Naive thymus-derived CD4-positive, alpha-beta T cell (primary cell): ENCODE measurements around the gene THRA. TPM values are rescaled to one million over a fixed set of nuclear protein-coding genes. Genes with fewer than 3 reads are reported as not detected.

Source experiments
- ATAC-seq: fragments of 150-1000 bp; cut with Tn5 transposase; 2 replicates; pipeline ENCODE4 v1.10.0; 2021; ENCODE audit warnings: mild to moderate bottlenecking, moderate library complexity
- CTCF ChIA-PET: fragments of 350-600 bp; sonication (Branson Sonifier 250); formaldehyde crosslinking; loops from one replicate; lab custom pipeline; 2021; ENCODE audit warnings: antibody characterized with exemption; lab: Charles Lee
- POLR2A ChIA-PET: fragments of 350-600 bp; sonication (Branson Sonifier 250); formaldehyde crosslinking; loops from one replicate; lab custom pipeline; 2021; ENCODE audit warnings: antibody characterized with exemption, inconsistent platforms; lab: Charles Lee
- DNase-seq, 9 donors: peaks; one replicate each; pipeline versions ENCODE4 v3.0.0 to v3.0.0-alpha.2; 2020 to 2022; ENCODE audit warnings: mixed read lengths in 1 of 9
- H3K27ac ChIP-seq: one replicate; pipeline ENCODE4 v1.7.0; 2013; ENCODE audit warnings: mild to moderate bottlenecking, low read depth, low read length, moderate library complexity
- H3K27me3 ChIP-seq, 2 donors: one replicate each; pipeline ENCODE4 v1.7.0; 2013; ENCODE audit warnings: low read length in 2 of 2, mild to moderate bottlenecking in 2 of 2, moderate library complexity in 2 of 2; ENCODE audit not compliant: control insufficient read depth in 2 of 2, insufficient read depth in 2 of 2
- H3K36me3 ChIP-seq, 3 experiments: 1 replicate in 2 of 3; 2 replicates in 1 of 3; pipeline ENCODE4 v1.7.0; 2013; ENCODE audit warnings: low read length in 3 of 3, mild to moderate bottlenecking in 3 of 3, moderate library complexity in 1 of 3; ENCODE audit not compliant: insufficient read depth in 3 of 3, control insufficient read depth in 2 of 3
- H3K4me1 ChIP-seq, 2 donors: one replicate each; pipeline ENCODE4 v1.7.0; 2013; ENCODE audit warnings: low read length in 2 of 2, mild to moderate bottlenecking in 2 of 2, moderate library complexity in 1 of 2; ENCODE audit not compliant: control insufficient read depth in 2 of 2, insufficient read depth in 2 of 2
- H3K4me3 ChIP-seq: 2 replicates; pipeline ENCODE4 v1.7.0; 2013; ENCODE audit warnings: mild to moderate bottlenecking, low read length
- H3K9me3 ChIP-seq, 3 experiments: 1 replicate in 2 of 3; 2 replicates in 1 of 3; pipeline ENCODE4 v1.7.0; 2013; ENCODE audit warnings: low read length in 3 of 3; ENCODE audit not compliant: control insufficient read depth in 2 of 3
- H3K27ac Mint-ChIP-seq, 9 donors: one replicate each; pipeline ENCODE4 v1.8.0; 2020 to 2022; ENCODE audit warnings: mixed read lengths in 9 of 9, mild to moderate bottlenecking in 8 of 9, moderate library complexity in 5 of 9, inconsistent platforms in 2 of 9
- H3K27me3 Mint-ChIP-seq, 5 donors: one replicate each; pipeline ENCODE4 v1.8.0; 2021 to 2022; ENCODE audit warnings: mixed read lengths in 5 of 5, mild to moderate bottlenecking in 1 of 5
- H3K36me3 Mint-ChIP-seq, 5 donors: one replicate each; pipeline ENCODE4 v1.8.0; 2020 to 2022; ENCODE audit warnings: mixed read lengths in 5 of 5, mild to moderate bottlenecking in 3 of 5, inconsistent platforms in 1 of 5
- H3K4me1 Mint-ChIP-seq, 7 donors: one replicate each; pipeline ENCODE4 v1.8.0; 2020 to 2022; ENCODE audit warnings: mixed read lengths in 7 of 7, mild to moderate bottlenecking in 3 of 7, inconsistent platforms in 1 of 7
- H3K4me3 Mint-ChIP-seq, 10 donors: one replicate each; pipeline ENCODE4 v1.8.0; 2020 to 2022; ENCODE audit warnings: mild to moderate bottlenecking in 10 of 10, mixed read lengths in 10 of 10, moderate library complexity in 6 of 10, inconsistent platforms in 2 of 10
- H3K9me3 Mint-ChIP-seq, 11 donors: one replicate each; pipeline ENCODE4 v1.8.0; 2020 to 2022; ENCODE audit warnings: mixed read lengths in 11 of 11, mild to moderate bottlenecking in 4 of 11, inconsistent platforms in 1 of 11, moderate library complexity in 1 of 11
- intact Hi-C, 2 donors: fragments of 100-400 bp; cut with micrococcal nuclease; formaldehyde crosslinking; loops; one replicate each; pipeline ENCODE4 v1.15.1; 2023
- polyA plus RNA-seq, 2 donors: library from polyadenylated mRNA; unstranded; fragments of 300-500 nt; fragmentation: Illumina TruSeq; gene quantifications; one replicate each; pipeline ENCODE4 v1.2.3, GENCODE V29; 2021
- total RNA-seq, 6 experiments: library from RNA in 5 of 6; stranded (reverse) in 5 of 6; gene quantifications; 1 replicate in 5 of 6; 2 replicates in 1 of 6; pipeline ENCODE4 v1.2.3 and lab custom pipeline; 2021 to 2026

The THRA gene
- total and polyA plus RNA-seq, 7 experiments from 2014 or later, result 3.2 to 55.9 (median 33.5) TPM

DNA sequence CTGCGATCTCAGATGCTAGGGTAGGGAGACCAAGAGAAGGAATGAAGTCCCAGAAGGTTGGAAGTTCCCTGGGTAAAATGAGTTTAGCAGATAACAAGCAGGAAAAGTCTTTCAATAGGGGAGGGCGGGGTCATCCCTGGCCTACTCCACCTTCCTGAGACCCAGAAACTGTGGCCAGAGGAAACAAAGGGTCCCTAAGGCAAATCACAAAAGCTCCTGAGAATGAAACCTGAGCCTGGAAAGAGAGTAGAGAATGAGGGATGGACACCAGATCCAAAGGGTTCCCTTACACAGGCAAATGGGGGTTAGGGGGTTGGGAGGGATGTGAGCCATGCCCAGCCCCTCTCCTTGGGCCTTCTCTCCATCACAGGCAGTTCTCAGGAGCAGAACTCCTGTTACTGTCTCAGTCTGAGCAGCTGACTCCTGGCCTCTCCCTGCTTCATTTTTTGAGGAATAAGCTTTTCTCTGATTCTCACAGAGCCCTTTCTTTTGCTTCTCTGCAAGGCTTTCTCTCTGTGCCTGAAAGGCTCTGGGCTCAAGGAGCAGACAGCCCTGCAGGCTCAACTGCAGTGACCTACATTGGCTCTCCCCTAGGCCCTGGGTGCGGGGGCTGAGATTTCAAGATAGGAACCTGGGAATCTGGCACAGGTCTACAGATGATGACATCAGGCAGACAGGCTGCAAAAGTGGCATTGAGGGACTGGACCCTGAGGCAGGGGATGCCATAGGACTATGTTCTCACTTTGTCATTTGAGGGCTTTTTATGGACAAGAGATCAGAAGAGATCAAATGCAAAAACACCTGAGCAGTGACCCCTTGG is 47.5 kb downstream of the THRA start:
- Histone ChIP-seq H3K27ac (peak overlapping the region; percentile 66), H3K9me3 (no peaks in the 10 kb centered on the region), H3K36me3 (no peaks in the 10 kb centered on the region), H3K4me3 (no peak overlapping the region), H3K4me1 (peaks cover 80 to 84% of the 10 kb centered on the region in 2 donors), H3K27me3 (no peaks in the 10 kb centered on the region)
- intact Hi-C loops, result loop anchor here in 1 of 2 donors (2.0 to 5.0 kb wide), 2 partner anchors 47 to 177 kb away; partner anchors contain the start of genes CDC6 and THRA
- DNase-seq (no peak), ATAC-seq (no peak)
- Mint-ChIP-seq H3K9me3 (no peaks in the 10 kb centered on the region), H3K4me3 (peak overlapping the region; percentile 24 to 88 (median 76)), H3K36me3 (no peaks in the 10 kb centered on the region), H3K27ac (peak overlapping the region; percentile 75 to 100 (median 99)), H3K4me1 (peaks cover 70 to 86% (median 79%) of the 10 kb centered on the region in 7 donors), H3K27me3 (peaks cover 0 to 21% (median 0%) of the 10 kb centered on the region in 5 donors)
- ChIA-PET CTCF (interaction anchor here (0.6 to 7.3 kb wide), 11 partner anchors 12 to 234 kb away, joined by 3 to 134 read pairs (median 52); partner anchors contain the start of genes MSL1, NR1D1 and THRA), POLR2A (interaction anchor here (1.2 to 9.0 kb wide), 10 partner anchors 12 to 56 kb away, joined by 3 to 291 read pairs (median 10); partner anchors contain the start of genes MED24, MSL1, NR1D1 and THRA)

DNA sequence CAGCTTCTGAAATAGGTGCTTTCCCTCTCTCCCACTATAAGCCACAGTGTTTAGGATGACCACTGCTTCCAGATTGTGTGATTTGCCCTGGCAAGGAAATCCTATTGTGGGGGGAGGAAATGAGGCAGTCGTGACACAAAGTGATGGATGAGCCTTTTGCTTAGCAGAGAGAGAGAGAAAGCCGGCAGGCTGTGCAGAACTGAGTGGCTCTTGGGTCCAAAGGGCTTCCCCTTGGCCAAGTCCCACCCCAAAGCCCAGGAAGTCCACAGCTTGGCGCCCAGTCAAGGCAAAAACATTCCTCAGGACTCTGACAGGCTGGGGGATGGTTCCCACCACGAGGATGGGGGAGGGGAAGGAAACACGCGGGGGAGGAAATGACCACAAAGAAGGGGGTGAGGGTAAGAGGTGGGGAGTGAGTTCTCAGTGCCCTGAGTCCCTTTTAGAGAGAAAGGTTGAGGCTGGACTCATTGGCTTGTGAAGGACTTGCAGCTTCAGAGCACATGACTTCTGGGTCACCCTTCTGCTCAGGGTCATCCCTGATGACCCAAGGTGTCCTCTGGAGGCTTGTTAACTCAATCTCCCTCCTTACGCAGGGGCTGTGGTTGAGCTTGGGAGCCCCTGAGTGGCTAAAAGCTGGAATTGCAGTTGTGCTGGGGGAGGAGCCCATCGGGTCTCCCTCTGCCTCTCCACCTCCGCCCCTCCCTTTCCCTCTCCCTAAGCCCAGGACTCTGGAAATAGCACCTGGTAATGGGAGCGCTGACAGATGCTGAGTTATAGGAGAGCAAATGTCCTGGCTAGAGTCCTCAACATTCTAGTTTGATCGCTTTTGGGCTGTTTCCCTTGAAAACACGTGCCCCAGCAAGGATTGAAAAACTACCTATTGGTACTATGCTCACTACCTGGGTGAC is 48.7 kb downstream of the THRA start:
- Histone ChIP-seq H3K36me3 (no peaks in the 10 kb centered on the region), H3K9me3 (no peaks in the 10 kb centered on the region), H3K27ac (peak overlapping the region; percentile 66), H3K27me3 (no peaks in the 10 kb centered on the region), H3K4me3 (peak overlapping the region; percentile 14), H3K4me1 (peaks cover 68 to 71% of the 10 kb centered on the region in 2 donors)
- H3K27me3 Mint-ChIP-seq, result peaks cover 0 to 13% (median 0%) of the 10 kb centered on the region in 5 donors
- H3K4me3 Mint-ChIP-seq, result peak overlapping the region; percentile 58 to 88 (median 76)
- no peaks in the 10 kb centered on the region for H3K9me3 Mint-ChIP-seq
- CTCF ChIA-PET, result interaction anchor here (0.6 to 7.3 kb wide), 22 partner anchors 8 to 313 kb away, joined by 3 to 134 read pairs (median 10); partner anchors contain the start of genes CSF3, MSL1, NR1D1 and THRA
- peaks cover 57 to 81% (median 69%) of the 10 kb centered on the region in 7 donors for H3K4me1 Mint-ChIP-seq
- peak overlapping the region; percentile 57 to 100 (median 99) for H3K27ac Mint-ChIP-seq
- DNase-seq (peak; percentile 47 to 73 (median 68)), ATAC-seq (peak; percentile 49)
- intact Hi-C loops, result loop anchor here (1.0 to 5.0 kb wide), 11 partner anchors 25 to 176 kb away; partner anchors contain the start of genes RAPGEFL1 (in 2 of the 2), THRA (in 2 of the 2) and CDC6 (in 1 of the 2)
- POLR2A ChIA-PET, result interaction anchor here (0.6 to 9.0 kb wide), 18 partner anchors 9 to 107 kb away, joined by 3 to 291 read pairs (median 8); partner anchors contain the start of genes CASC3, MED24, MSL1 and NR1D1
- H3K36me3 Mint-ChIP-seq, result no peaks in the 10 kb centered on the region

- no peaks in the 10 kb centered on the region for H3K9me3 Mint-ChIP-seq
- H3K27me3 Mint-ChIP-seq, result peaks cover 0 to 5% (median 0%) of the 10 kb centered on the region in 5 donors
- intact Hi-C loops, result loop anchor here (2.0 to 5.0 kb wide), 3 partner anchors 65 to 175 kb away; partner anchors contain the start of genes RAPGEFL1 (in 2 of the 2) and CDC6 (in 1 of the 2)
- H3K27ac ChIP-seq, result peak overlapping the region; percentile 66
- H3K4me3 Mint-ChIP-seq, result peak overlapping the region in 9 of 10 donors; percentile 11 to 88 (median 75)
- peaks cover 62 to 64% of the 10 kb centered on the region in 2 donors for H3K4me1 ChIP-seq
- POLR2A ChIA-PET, result interaction anchor here (0.6 to 9.0 kb wide), 21 partner anchors 9 to 190 kb away, joined by 3 to 291 read pairs (median 8); partner anchors contain the start of genes CASC3, MED24, MSL1 and NR1D1
- H3K4me3 ChIP-seq, result no peak overlapping the region
- DNase-seq, result no peak
- H3K27ac Mint-ChIP-seq, result peak overlapping the region; percentile 57 to 100 (median 99)
- no peaks in the 10 kb centered on the region for H3K27me3 ChIP-seq
- peaks cover 50 to 73% (median 62%) of the 10 kb centered on the region in 7 donors for H3K4me1 Mint-ChIP-seq
- no peaks in the 10 kb centered on the region for H3K36me3 Mint-ChIP-seq
- H3K9me3 ChIP-seq, result no peaks in the 10 kb centered on the region
- no peak for ATAC-seq
- CTCF ChIA-PET, result interaction anchor here (0.6 to 7.3 kb wide), 36 partner anchors 9 to 312 kb away, joined by 3 to 134 read pairs (median 8); partner anchors contain the start of genes CASC3, CSF3, MED24 and MSL1
- H3K36me3 ChIP-seq, result no peaks in the 10 kb centered on the region
These were observed 49.5 kb downstream of the THRA start for GRCh38 chr17:40112191-40112711.

GRCh38 chr17:40112718-40113109 is 49.9 kb downstream of the THRA start:
- Mint-ChIP-seq H3K27ac (peak overlapping the region; percentile 57 to 100 (median 91)), H3K36me3 (no peaks in the 10 kb centered on the region), H3K4me1 (peaks cover 45 to 68% (median 57%) of the 10 kb centered on the region in 7 donors), H3K27me3 (peaks cover 0 to 4% (median 0%) of the 10 kb centered on the region in 5 donors), H3K4me3 (peak overlapping the region in 8 of 10 donors; percentile 75 to 98 (median 85)), H3K9me3 (no peaks in the 10 kb centered on the region)
- Histone ChIP-seq H3K27ac (peak overlapping the region; percentile 66), H3K4me3 (no peak overlapping the region), H3K4me1 (peaks cover 57 to 59% of the 10 kb centered on the region in 2 donors), H3K36me3 (no peaks in the 10 kb centered on the region), H3K27me3 (no peaks in the 10 kb centered on the region), H3K9me3 (no peaks in the 10 kb centered on the region)
- ATAC-seq, result no peak
- DNase-seq, result no peak
- POLR2A ChIA-PET, result interaction anchor here (0.6 to 9.0 kb wide), 26 partner anchors 8 to 1854 kb away, joined by 3 to 291 read pairs (median 6); partner anchors contain the start of genes CASC3, CNP, MED24 and MSL1
- intact Hi-C loops, result loop anchor here (1.0 to 5.0 kb wide), 11 partner anchors 9 to 175 kb away; partner anchors contain the start of genes CASC3 (in 2 of the 2), CDC6 (in 2 of the 2), RAPGEFL1 (in 2 of the 2) and MED24 (in 1 of the 2)
- CTCF ChIA-PET, result interaction anchor here (0.6 to 7.3 kb wide), 40 partner anchors 8 to 491 kb away, joined by 3 to 134 read pairs (median 6); partner anchors contain the start of genes CASC3, CSF3, MED24 and MSL1

GRCh38 chr17:40113110-40113906 is 50.5 kb downstream of the THRA start:
- peak overlapping the region; percentile 69 for H3K27ac ChIP-seq
- no peaks in the 10 kb centered on the region for H3K36me3 Mint-ChIP-seq

More at GRCh38 chr17:40113110-40113906, 50.5 kb downstream of the THRA start:
- Histone ChIP-seq H3K27me3 (no peaks in the 10 kb centered on the region), H3K4me3 (peak overlapping the region; percentile 58), H3K36me3 (no peaks in the 10 kb centered on the region), H3K9me3 (no peaks in the 10 kb centered on the region), H3K4me1 (peaks cover 52 to 55% of the 10 kb centered on the region in 2 donors)
- H3K9me3 Mint-ChIP-seq, result no peaks in the 10 kb centered on the region
- H3K4me3 Mint-ChIP-seq, result peak overlapping the region; percentile 75 to 98 (median 85)
- ChIA-PET CTCF (interaction anchor here (0.6 to 7.3 kb wide), 41 partner anchors 8 to 492 kb away, joined by 3 to 134 read pairs (median 6); partner anchors contain the start of genes CASC3, MED24, MSL1 and NR1D1), POLR2A (interaction anchor here (0.6 to 9.0 kb wide), 30 partner anchors 8 to 1853 kb away, joined by 3 to 291 read pairs (median 6); partner anchors contain the start of genes CASC3, CNP, MED24 and MSL1)
- DNase-seq (peak; percentile 69 to 95 (median 93)), ATAC-seq (peak; percentile 89)
- H3K27ac Mint-ChIP-seq, result peak overlapping the region; percentile 57 to 100 (median 91)
- peaks cover 41 to 67% (median 56%) of the 10 kb centered on the region in 7 donors for H3K4me1 Mint-ChIP-seq
- no peaks in the 10 kb centered on the region for H3K27me3 Mint-ChIP-seq
- intact Hi-C loops, result loop anchor here (1.0 to 5.0 kb wide), 11 partner anchors 8 to 174 kb away; partner anchors contain the start of genes CASC3 (in 2 of the 2), CDC6 (in 2 of the 2), RAPGEFL1 (in 2 of the 2) and MED24 (in 1 of the 2)
